KMS-11 (cell line): ENCODE measurements around the gene AK5.

Experiments used
- H2AFZ ChIP-seq: fragments of 200-600 bp; sonication (generic); 2 replicates; pipeline ENCODE4 v1.6.1; 2016; ENCODE audit warnings: antibody characterized with exemption, mixed run types, low read depth
- H3K27ac ChIP-seq: fragments of 200-600 bp; sonication (generic); 2 replicates; pipeline ENCODE4 v1.6.1; 2016; ENCODE audit warnings: mild to moderate bottlenecking, mixed run types
- H3K27me3 ChIP-seq: fragments of 200-600 bp; sonication (generic); 2 replicates; pipeline ENCODE4 v1.6.1; 2017; ENCODE audit warnings: mild to moderate bottlenecking, low read depth, mixed run types, moderate library complexity; ENCODE audit not compliant: insufficient read depth
- H3K36me3 ChIP-seq: fragments of 200-600 bp; sonication (generic); 2 replicates; pipeline ENCODE4 v1.6.1; 2017; ENCODE audit warnings: mild to moderate bottlenecking, mixed run types; ENCODE audit not compliant: insufficient read depth
- H3K4me1 ChIP-seq: fragments of 200-600 bp; sonication (generic); 2 replicates; pipeline ENCODE4 v1.6.1; 2016; ENCODE audit warnings: mild to moderate bottlenecking, low read depth, mixed run types; ENCODE audit not compliant: poor library complexity, severe bottlenecking
- H3K4me2 ChIP-seq: fragments of 200-600 bp; sonication (generic); 2 replicates; pipeline ENCODE4 v1.7.0; 2016; ENCODE audit warnings: mild to moderate bottlenecking, mixed run types
- H3K4me3 ChIP-seq: fragments of 200-600 bp; sonication (generic); IDR thresholded peaks from 2 replicates; pipeline ENCODE4 v1.6.1; 2017; ENCODE audit warnings: low read depth, low read length, mixed read lengths; ENCODE audit not compliant: insufficient read depth
- H3K79me2 ChIP-seq: fragments of 200-600 bp; sonication (generic); 2 replicates; pipeline ENCODE4 v1.6.1; 2016; ENCODE audit warnings: low read depth, mixed run types; ENCODE audit not compliant: insufficient read depth
- H3K9ac ChIP-seq: fragments of 200-600 bp; sonication (generic); 2 replicates; pipeline ENCODE4 v1.6.1; 2016; ENCODE audit warnings: mild to moderate bottlenecking, mixed run types
- H4K20me1 ChIP-seq: fragments of 200-600 bp; sonication (generic); 2 replicates; pipeline ENCODE4 v1.6.1; 2016; ENCODE audit warnings: mild to moderate bottlenecking, mixed run types; ENCODE audit not compliant: insufficient read depth
- CTCF ChIP-seq: fragments of 200-600 bp; sonication (generic); conservative IDR thresholded peaks from 2 replicates; pipeline ENCODE4 v1.6.1; 2017; ENCODE audit warnings: low read depth, mild to moderate bottlenecking, antibody characterized with exemption, low read length, moderate library complexity, mixed read lengths

Gene AK5

GRCh38 chr1:77333501-77333900 lies 51.7 kb downstream of the AK5 start:
- no peaks in the 10 kb centered on the region for H3K36me3 ChIP-seq
- TF ChIP-seq CTCF: no peak
- H3K9ac ChIP-seq: no peak overlapping the region
- no peak overlapping the region for H2AFZ ChIP-seq
- H3K4me1 ChIP-seq: peaks cover 5% of the 10 kb centered on the region
- no peaks in the 10 kb centered on the region for H3K27me3 ChIP-seq
- no peak overlapping the region for H3K27ac ChIP-seq
- no peak overlapping the region for H3K4me3 ChIP-seq
- no peaks in the 10 kb centered on the region for H3K79me2 ChIP-seq
- no peaks in the 10 kb centered on the region for H4K20me1 ChIP-seq
- no peak overlapping the region for H3K4me2 ChIP-seq

- H4K20me1 ChIP-seq: no peaks in the 10 kb centered on the region
- TF ChIP-seq CTCF: no peak
Observed at GRCh38 chr1:77336729-77337128, 54.9 kb downstream of the AK5 start.

GRCh38 chr1:77339326-77339725 lies 57.5 kb downstream of the AK5 start:
- Histone ChIP-seq H3K36me3 (no peaks in the 10 kb centered on the region), H3K79me2 (no peaks in the 10 kb centered on the region), H4K20me1 (no peaks in the 10 kb centered on the region), H2AFZ (no peak overlapping the region), H3K27me3 (no peaks in the 10 kb centered on the region), H3K27ac (no peak overlapping the region), H3K4me1 (peaks cover 6% of the 10 kb centered on the region), H3K4me3 (no peak overlapping the region), H3K9ac (no peak overlapping the region), H3K4me2 (no peak overlapping the region)
- TF ChIP-seq CTCF: no peak

More at GRCh38 chr1:77336729-77337128, 54.9 kb downstream of the AK5 start:
- H3K27ac ChIP-seq: no peak overlapping the region
- H3K4me1 ChIP-seq: peaks cover 6% of the 10 kb centered on the region
- no peaks in the 10 kb centered on the region for H3K36me3 ChIP-seq
- H3K4me2 ChIP-seq: no peak overlapping the region
- no peak overlapping the region for H3K4me3 ChIP-seq
- H3K9ac ChIP-seq: no peak overlapping the region
- no peak overlapping the region for H2AFZ ChIP-seq
- H3K79me2 ChIP-seq: no peaks in the 10 kb centered on the region
- H3K27me3 ChIP-seq: no peaks in the 10 kb centered on the region

- Histone ChIP-seq H2AFZ (no peak overlapping the region), H3K27me3 (no peaks in the 10 kb centered on the region), H4K20me1 (no peaks in the 10 kb centered on the region), H3K4me2 (no peak overlapping the region), H3K4me1 (peaks cover 6% of the 10 kb centered on the region), H3K79me2 (no peaks in the 10 kb centered on the region), H3K9ac (no peak overlapping the region), H3K4me3 (no peak overlapping the region), H3K27ac (no peak overlapping the region), H3K36me3 (no peaks in the 10 kb centered on the region)
- TF ChIP-seq CTCF: no peak
Observed at GRCh38 chr1:77341195-77341594, 59.4 kb downstream of the AK5 start.
